Urinary bladder (tissue), 4 donors: ENCODE results near the gene LCN2. TPM values are rescaled to one million over a fixed set of nuclear protein-coding genes. Genes with fewer than 3 reads are reported as not detected.
"Not testable (repeated sequence)": the region's sequence is repeated elsewhere in the genome, so short reads cannot be mapped to it uniquely, and the experiment has no call there.

ENCODE experiments used
- DNase-seq: peaks from one replicate; pipeline ENCODE4 v3.0.0-alpha.2; 2015; ENCODE audit errors: extremely low spot score
- H3K27ac ChIP-seq: one replicate; pipeline ENCODE4 v1.5.1; 2013; ENCODE audit warnings: low read depth, mild to moderate bottlenecking, moderate library complexity
- H3K36me3 ChIP-seq: one replicate; pipeline ENCODE4 v1.6.1; 2013; ENCODE audit warnings: mild to moderate bottlenecking, moderate library complexity; ENCODE audit not compliant: insufficient read depth
- H3K4me1 ChIP-seq: one replicate; pipeline ENCODE4 v1.6.1; 2013; ENCODE audit warnings: mild to moderate bottlenecking, moderate library complexity; ENCODE audit not compliant: insufficient read depth
- H3K4me3 ChIP-seq: one replicate; pipeline ENCODE4 v1.5.1; 2013; ENCODE audit warnings: low read depth, low read length
- WGBS: extraction: QIAGEN DNeasy Blood & Tissue Kit; methylation state at CpG from one replicate; pipeline ENCODE4 v1.1.7; 2013; 5-methylcytosine and 5-hydroxymethylcytosine counted together
- polyA plus RNA-seq: library from polyadenylated mRNA; stranded (reverse); fragments of 200-250 nt; gene quantifications from one replicate; pipeline ENCODE4 v1.2.3, GENCODE V29; 2013
- total RNA-seq: library from RNA; depleted of rRNA; stranded (reverse); fragments of >200 nt; gene quantifications from one replicate; pipeline ENCODE4 v1.2.3, GENCODE V29; 2014
- donor health status: healthy with polysubstance abuse.
- donor health status: healthy.

The LCN2 gene
- total and polyA plus RNA-seq, 2 donors: 1.9 to 23.0 TPM

DNA sequence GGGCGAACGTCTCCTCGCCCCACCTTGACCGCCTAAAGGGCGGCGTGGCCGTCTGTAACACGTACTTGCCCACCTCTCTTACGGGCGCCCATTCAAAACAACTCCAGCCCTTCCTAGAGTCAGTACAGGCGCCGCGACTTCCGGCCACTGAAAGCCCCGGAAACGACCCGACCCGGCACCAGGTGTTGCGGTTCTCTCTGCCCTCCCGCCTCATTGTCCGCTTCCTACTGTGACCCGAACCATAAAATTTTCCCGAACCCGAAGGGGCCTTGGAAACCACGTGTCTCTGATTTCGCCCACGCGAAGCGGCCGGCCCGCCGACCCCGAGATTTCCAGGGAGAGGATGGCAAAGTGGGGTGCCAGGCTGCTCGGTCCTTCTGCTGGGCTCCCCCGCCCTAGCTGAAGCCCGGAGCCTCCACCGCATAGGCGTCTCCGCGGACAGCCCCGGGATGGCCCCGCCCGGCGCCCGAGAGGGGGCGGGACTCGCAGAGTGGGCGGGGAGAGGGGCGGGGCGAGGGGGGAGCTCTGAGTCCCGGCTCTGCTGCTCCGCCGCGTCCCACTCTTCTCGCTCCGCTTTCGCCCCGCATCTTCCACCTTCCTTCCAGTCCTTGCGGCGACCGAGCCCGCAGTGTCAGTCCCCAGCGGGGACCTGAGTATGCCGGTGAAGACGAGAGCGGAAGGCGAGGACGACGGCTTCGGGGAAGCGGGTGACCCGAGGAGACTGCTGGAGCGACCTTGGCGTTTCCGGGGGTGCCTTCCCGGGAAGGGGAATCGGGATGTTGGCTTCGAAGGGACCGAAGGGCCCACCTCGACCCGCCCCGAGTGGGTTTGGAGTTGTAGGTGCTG, 21.0 kb upstream of the LCN2 start:
- WGBS: under 1% methylated on average over 82 of the region's 82 CpGs
- no peaks in the 10 kb centered on the region for H3K36me3 ChIP-seq
- peak; percentile 88 for DNase-seq

GRCh38 chr9:128128836-128129590, 20.2 kb upstream of the LCN2 start:
- Histone ChIP-seq H3K36me3 (no peaks in the 10 kb centered on the region), H3K4me1 (no peaks in the 10 kb centered on the region), H3K27ac (no peak overlapping the region), H3K4me3 (peak overlapping the region; percentile 97)
- DNase-seq: no peak
- WGBS: 58% methylated on average over 29 of the region's 29 CpGs

More for the DNA sequence above, 21.0 kb upstream of the LCN2 start:
- peak overlapping the region; percentile 88 for H3K27ac ChIP-seq
- H3K4me3 ChIP-seq: peak overlapping the region; percentile 97
- H3K4me1 ChIP-seq: no peaks in the 10 kb centered on the region

GRCh38 chr9:128129976-128130590, 19.2 kb upstream of the LCN2 start:
- H3K4me1 ChIP-seq, H3K36me3 ChIP-seq, H3K4me3 ChIP-seq, DNase-seq, H3K27ac ChIP-seq: not testable (repeated sequence)
- 30% methylated on average over 12 of the region's 12 CpGs for WGBS

DNA sequence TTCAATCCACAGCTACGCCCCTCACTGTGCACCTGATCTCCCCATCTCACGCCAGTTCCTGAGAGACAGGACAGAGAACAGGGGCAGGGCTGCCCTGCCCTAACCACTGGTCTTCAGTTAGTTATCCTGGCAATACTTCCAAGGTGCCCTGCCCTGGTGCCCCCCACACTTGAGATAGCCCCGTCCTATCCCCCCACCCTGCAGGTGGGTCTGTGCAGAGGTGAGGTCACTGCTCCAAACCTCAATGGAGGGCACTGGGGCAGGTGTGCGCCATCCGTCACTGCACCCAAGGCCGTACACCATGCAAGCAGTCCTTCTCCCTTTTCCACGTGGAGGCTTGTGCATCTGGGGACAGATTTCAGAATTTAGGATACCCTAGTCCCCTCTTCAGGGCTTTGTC, 18.6 kb upstream of the LCN2 start:
- H3K4me3 ChIP-seq, H3K36me3 ChIP-seq, H3K4me1 ChIP-seq, DNase-seq, H3K27ac ChIP-seq: not testable (repeated sequence)
- 69% methylated on average over 7 of the region's 7 CpGs for WGBS

- not testable (repeated sequence) for DNase-seq, H3K27ac ChIP-seq, H3K36me3 ChIP-seq, H3K4me3 ChIP-seq, H3K4me1 ChIP-seq
- WGBS: 87% methylated on average over 8 of the region's 8 CpGs
These were observed 17.9 kb upstream of the LCN2 start for GRCh38 chr9:128131346-128131745.

GRCh38 chr9:128132139-128132538, 17.1 kb upstream of the LCN2 start:
- not testable (repeated sequence) for H3K4me1 ChIP-seq, DNase-seq, H3K27ac ChIP-seq, H3K4me3 ChIP-seq, H3K36me3 ChIP-seq
- 20% methylated on average over 8 of the region's 8 CpGs for WGBS

GRCh38 chr9:128135561-128135960, 13.7 kb upstream of the LCN2 start:
- not testable (repeated sequence) for H3K4me1 ChIP-seq, DNase-seq, H3K27ac ChIP-seq, H3K36me3 ChIP-seq, H3K4me3 ChIP-seq
- WGBS: 65% methylated on average over 8 of the region's 8 CpGs

GRCh38 chr9:128136816-128137793, 12.1 kb upstream of the LCN2 start:
- WGBS: 85% methylated on average over 18 of the region's 18 CpGs
- no peak overlapping the region for H3K4me3 ChIP-seq
- DNase-seq: no peak

DNA sequence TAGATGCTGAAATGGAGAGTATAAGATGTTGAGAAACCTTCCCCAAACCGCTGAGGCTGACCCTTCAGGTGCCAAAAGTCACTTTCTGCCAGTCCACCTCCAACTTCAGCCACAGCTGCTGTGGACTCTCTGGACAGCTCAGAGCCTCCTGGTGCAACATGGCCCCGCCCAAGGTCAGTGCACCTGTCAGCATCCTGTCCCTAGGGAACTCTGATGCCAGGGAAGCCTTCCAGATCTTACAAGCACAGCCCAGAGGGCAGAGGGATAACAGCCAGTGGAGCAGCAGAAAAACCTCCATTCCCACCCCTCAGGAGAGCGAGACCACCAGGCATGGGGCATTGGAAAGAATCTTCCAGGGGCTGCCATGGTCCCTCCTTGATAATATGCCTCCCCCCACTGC, 11.3 kb upstream of the LCN2 start:
- 90% methylated on average over 3 of the region's 3 CpGs for WGBS

More at GRCh38 chr9:128136816-128137793, 12.1 kb upstream of the LCN2 start:
- no peak overlapping the region for H3K27ac ChIP-seq
- no peaks in the 10 kb centered on the region for H3K36me3 ChIP-seq
- H3K4me1 ChIP-seq: no peaks in the 10 kb centered on the region

DNA sequence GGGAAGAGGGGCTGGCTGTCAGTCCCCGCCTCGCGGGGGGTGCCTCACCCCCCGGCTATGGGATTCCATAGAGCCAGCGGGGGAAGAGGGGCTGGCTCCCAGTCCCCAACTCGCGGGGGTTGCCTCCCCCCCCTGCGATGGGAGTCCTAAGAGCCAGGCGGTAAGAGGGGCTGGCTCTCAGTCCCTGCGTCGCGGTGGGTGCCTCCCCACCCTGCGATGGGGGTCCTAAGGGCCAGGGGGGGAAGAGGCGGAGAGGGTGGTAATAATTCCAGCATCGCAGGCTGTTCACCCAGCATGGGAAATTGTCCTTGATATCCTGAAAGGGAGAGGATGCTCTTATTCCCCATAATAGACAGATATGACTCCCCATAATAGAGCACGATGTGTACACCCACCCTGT, 9.6 kb upstream of the LCN2 start:
- Histone ChIP-seq H3K27ac (no peak overlapping the region), H3K4me1 (no peaks in the 10 kb centered on the region), H3K4me3 (no peak overlapping the region), H3K36me3 (no peaks in the 10 kb centered on the region)
- DNase-seq: no peak
- 28% methylated on average over 16 of the region's 16 CpGs for WGBS

More for the DNA sequence above, 11.3 kb upstream of the LCN2 start:
- Histone ChIP-seq H3K36me3 (no peaks in the 10 kb centered on the region), H3K4me1 (no peaks in the 10 kb centered on the region), H3K27ac (no peak overlapping the region), H3K4me3 (no peak overlapping the region)
- no peak for DNase-seq

- DNase-seq: no peak
- 97% methylated on average over 3 of the region's 3 CpGs for WGBS
- H3K4me3 ChIP-seq: no peak overlapping the region
- no peaks in the 10 kb centered on the region for H3K4me1 ChIP-seq
- no peaks in the 10 kb centered on the region for H3K36me3 ChIP-seq
- H3K27ac ChIP-seq: no peak overlapping the region
These were observed 7.6 kb upstream of the LCN2 start for GRCh38 chr9:128141604-128142003.

DNA sequence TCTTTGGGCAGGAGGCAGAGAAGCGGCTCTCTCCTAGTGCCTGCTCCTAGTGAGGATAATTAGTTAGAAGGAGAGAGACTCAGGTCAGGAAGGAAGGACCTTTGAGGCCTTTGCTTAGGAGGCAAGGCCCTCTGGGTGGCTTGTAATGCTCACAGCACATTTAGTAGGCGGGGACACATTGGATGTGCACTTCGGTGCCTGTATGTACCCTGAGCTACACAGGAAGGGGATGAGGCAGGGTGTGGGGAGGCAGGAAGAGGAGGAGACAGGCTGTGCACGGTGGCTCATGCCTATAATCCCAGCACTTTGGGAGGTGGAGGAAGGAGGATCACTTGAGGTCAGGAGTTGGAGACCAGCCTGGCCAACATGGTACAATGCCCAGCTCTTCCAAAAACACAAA, 7.2 kb upstream of the LCN2 start:
- Histone ChIP-seq H3K4me1 (no peaks in the 10 kb centered on the region), H3K27ac (no peak overlapping the region), H3K4me3 (no peak overlapping the region), H3K36me3 (no peaks in the 10 kb centered on the region)
- 66% methylated on average over 4 of the region's 4 CpGs for WGBS
- DNase-seq: no peak

GRCh38 chr9:128142596-128142995, 6.7 kb upstream of the LCN2 start:
- no peak overlapping the region for H3K27ac ChIP-seq
- no peak for DNase-seq
- H3K4me3 ChIP-seq: no peak overlapping the region
- H3K36me3 ChIP-seq: no peaks in the 10 kb centered on the region
- WGBS: 88% methylated on average over 2 of the region's 2 CpGs
- H3K4me1 ChIP-seq: no peaks in the 10 kb centered on the region
